Stomach (tissue), 4 donors: ENCODE measurements around the gene MEIOSIN.

ENCODE experiments used
- CTCF ChIP-seq, 7 experiments: fragments of 450-650 bp in 4 of 7; fragments of 200-600 bp in 3 of 7; sonication (generic) in 3 of 7; IDR thresholded peaks; one replicate each; pipeline ENCODE4 v1.5.1; 2016 to 2019; ENCODE audit warnings: antibody characterized with exemption in 7 of 7, control low read depth in 2 of 7, mild to moderate bottlenecking in 1 of 7
- POLR2A ChIP-seq, 4 donors: fragments of 450-650 bp; IDR thresholded peaks; one replicate each; pipeline ENCODE4 v1.6.1; 2016; ENCODE audit warnings: antibody characterized with exemption in 4 of 4, control low read depth in 2 of 4, mild to moderate bottlenecking in 1 of 4, moderate library complexity in 1 of 4

GRCh38 chr19:45716359-45717130, 16.7 kb upstream of the MEIOSIN start:
- TF ChIP-seq CTCF (IDR thresholded peaks at IDR 0.05) (no peak), POLR2A (IDR thresholded peaks at IDR 0.05) (no peak)
